Left lung (tissue), 10 donors: ENCODE results near the gene SELENOV. TPM values are rescaled to one million over a fixed set of nuclear protein-coding genes. Genes with fewer than 3 reads are reported as not detected.

ENCODE experiments used
- ATAC-seq: fragments of 200-7000 bp; cut with Tn5 transposase; one replicate; pipeline ENCODE4 v1.9.1; 2020; ENCODE audit warnings: moderate library complexity
- DNase-seq, 4 donors: peaks; one replicate each; pipeline ENCODE4 v3.0.0-alpha.2; 2013 to 2020
- H3K27ac ChIP-seq, 2 donors: fragments of 200-600 bp; sonication (generic) in 1 of 2; one replicate each; pipeline versions ENCODE4 v1.5.0 to v1.8.0; 2020 to 2021
- H3K27me3 ChIP-seq, 2 donors: fragments of 200-600 bp; sonication (generic) in 1 of 2; one replicate each; pipeline versions ENCODE4 v1.5.0 to v1.8.0; 2020 to 2021
- H3K36me3 ChIP-seq, 2 donors: fragments of 200-600 bp; sonication (generic) in 1 of 2; one replicate each; pipeline versions ENCODE4 v1.5.0 to v1.8.0; 2020 to 2021
- H3K4me1 ChIP-seq, 2 donors: fragments of 200-600 bp; one replicate each; pipeline ENCODE4 v1.8.0; 2021
- H3K4me3 ChIP-seq, 2 donors: fragments of 200-600 bp; sonication (generic) in 1 of 2; one replicate each; pipeline versions ENCODE4 v1.5.0 to v1.8.0; 2020 to 2021; ENCODE audit warnings: mild to moderate bottlenecking in 1 of 2
- H3K9me3 ChIP-seq, 2 donors: fragments of 200-600 bp; sonication (generic) in 1 of 2; one replicate each; pipeline versions ENCODE4 v1.5.0 to v1.8.0; 2020 to 2021
- intact Hi-C, 2 donors: fragments of 100-400 bp; cut with DNase I; formaldehyde crosslinking; loops; one replicate each; pipeline versions ENCODE4 v1.11.2 to v1.14.2; 2022
- polyA plus RNA-seq, 6 donors: library from polyadenylated mRNA; unstranded; fragments of 120-200 nt; gene quantifications; one replicate each; pipeline ENCODE4 v1.2.1, GENCODE V29; 2013; ENCODE audit not compliant: insufficient read length in 6 of 6
- total RNA-seq, 2 donors: library from RNA; stranded (reverse); fragmentation: NEBNext Ultra II Directional; extraction: Animal tissue kit (Norgen Biotek cat#: 25700); gene quantifications; one replicate each; pipeline ENCODE4 v1.2.1, GENCODE V29; 2021
- TF ChIP-seq, protein P1 (sequence below), 2 donors: fragments of 200-600 bp; sonication (generic) in 1 of 2; IDR thresholded peaks; one replicate each; pipeline versions ENCODE4 v1.5.0 to v1.8.0; 2021; ENCODE audit warnings: antibody characterized with exemption in 2 of 2
- donor health status: DM: no; HTN: yes; CAD: no.
- donor health status: DM: no; HTN: no; CAD: no.

Gene SELENOV
- total and polyA plus RNA-seq, 8 donors = 0.18 to 0.64 (median 0.34) TPM; not detected in 2

DNA sequence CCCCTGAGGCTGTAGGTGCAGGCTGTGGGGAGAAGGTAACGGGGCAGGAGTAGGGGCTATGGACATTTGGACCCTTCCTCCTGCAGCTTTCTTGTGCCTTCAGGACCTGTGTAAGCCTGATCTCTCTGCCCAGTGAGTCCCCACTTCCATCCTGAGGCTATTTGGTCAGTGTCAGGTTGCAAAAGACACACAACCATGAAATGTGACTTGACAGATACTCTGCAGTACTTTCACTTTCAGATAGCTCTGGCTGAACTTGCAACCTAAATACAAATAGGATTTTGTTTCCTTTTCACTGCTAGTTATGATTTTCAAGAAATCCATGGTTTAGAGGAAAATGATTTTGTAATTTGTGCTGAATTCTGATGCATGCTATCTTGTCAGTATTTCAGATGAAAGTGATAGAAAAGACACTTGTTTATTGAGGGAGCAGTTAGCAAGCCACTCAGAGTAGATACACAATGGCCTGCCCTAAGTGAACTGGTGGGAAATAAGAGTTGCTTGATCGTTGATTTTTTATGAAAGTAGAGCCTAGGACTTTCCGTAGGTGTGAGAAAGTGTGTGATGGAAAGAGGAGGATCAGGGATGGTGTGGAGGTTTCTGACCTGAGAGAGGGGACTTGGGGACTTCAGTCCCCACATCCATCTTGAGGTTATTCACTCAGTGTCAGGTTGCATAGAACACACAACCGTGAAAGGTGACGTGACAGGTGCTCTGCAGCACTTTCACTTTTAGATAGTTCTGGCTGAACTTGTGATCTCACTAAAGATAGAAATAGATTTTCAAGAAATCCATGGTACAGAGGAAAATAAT is 43.1 kb downstream of the SELENOV start:
- peak in 1 of 4 donors; percentile 17 for DNase-seq
- TF ChIP-seq, protein P1, sequence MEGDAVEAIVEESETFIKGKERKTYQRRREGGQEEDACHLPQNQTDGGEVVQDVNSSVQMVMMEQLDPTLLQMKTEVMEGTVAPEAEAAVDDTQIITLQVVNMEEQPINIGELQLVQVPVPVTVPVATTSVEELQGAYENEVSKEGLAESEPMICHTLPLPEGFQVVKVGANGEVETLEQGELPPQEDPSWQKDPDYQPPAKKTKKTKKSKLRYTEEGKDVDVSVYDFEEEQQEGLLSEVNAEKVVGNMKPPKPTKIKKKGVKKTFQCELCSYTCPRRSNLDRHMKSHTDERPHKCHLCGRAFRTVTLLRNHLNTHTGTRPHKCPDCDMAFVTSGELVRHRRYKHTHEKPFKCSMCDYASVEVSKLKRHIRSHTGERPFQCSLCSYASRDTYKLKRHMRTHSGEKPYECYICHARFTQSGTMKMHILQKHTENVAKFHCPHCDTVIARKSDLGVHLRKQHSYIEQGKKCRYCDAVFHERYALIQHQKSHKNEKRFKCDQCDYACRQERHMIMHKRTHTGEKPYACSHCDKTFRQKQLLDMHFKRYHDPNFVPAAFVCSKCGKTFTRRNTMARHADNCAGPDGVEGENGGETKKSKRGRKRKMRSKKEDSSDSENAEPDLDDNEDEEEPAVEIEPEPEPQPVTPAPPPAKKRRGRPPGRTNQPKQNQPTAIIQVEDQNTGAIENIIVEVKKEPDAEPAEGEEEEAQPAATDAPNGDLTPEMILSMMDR (IDR thresholded peaks at IDR 0.05) = no peak
- Histone ChIP-seq H3K4me3 (no peak overlapping the region), H3K36me3 (no peaks in the 10 kb centered on the region), H3K27ac (peak overlapping the region in 1 of 2 donors; percentile 1), H3K27me3 (no peaks in the 10 kb centered on the region), H3K4me1 (peaks cover 0 to 3% of the 10 kb centered on the region in 2 donors), H3K9me3 (no peaks in the 10 kb centered on the region)
- intact Hi-C loops = no loop called here
- ATAC-seq = peak; percentile 79

DNA sequence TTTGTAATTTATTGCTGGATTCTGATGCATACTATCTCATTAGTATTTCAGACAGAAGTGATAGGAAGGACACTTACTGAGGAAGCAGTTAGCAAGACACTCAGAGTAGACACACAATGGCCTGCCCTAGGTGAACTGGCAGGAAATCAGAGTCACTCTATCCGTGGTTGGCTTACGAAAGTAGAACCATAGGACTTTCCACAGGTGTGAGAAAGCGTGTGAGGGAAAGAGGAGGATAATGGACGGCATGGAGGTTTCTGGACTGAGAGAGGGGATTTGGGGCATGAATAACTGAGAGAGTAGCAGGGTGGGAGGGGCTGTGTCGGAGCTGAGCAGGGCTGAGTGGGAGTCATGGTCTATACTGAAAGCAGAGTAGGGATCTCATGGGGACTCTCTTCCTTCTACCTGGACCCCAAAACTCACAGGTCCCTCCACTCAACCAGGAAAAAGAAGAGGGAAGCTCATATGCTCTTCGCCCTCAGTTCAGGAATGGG is 43.7 kb downstream of the SELENOV start:
- DNase-seq = no peak
- Histone ChIP-seq H3K4me1 (peaks cover 0 to 3% of the 10 kb centered on the region in 2 donors), H3K9me3 (no peaks in the 10 kb centered on the region), H3K27me3 (no peaks in the 10 kb centered on the region), H3K4me3 (no peak overlapping the region), H3K36me3 (no peaks in the 10 kb centered on the region), H3K27ac (peak overlapping the region in 1 of 2 donors; percentile 1)
- ATAC-seq = no peak
- TF ChIP-seq, protein P1 (IDR thresholded peaks at IDR 0.05) = no peak
- intact Hi-C loops = no loop called here

DNA sequence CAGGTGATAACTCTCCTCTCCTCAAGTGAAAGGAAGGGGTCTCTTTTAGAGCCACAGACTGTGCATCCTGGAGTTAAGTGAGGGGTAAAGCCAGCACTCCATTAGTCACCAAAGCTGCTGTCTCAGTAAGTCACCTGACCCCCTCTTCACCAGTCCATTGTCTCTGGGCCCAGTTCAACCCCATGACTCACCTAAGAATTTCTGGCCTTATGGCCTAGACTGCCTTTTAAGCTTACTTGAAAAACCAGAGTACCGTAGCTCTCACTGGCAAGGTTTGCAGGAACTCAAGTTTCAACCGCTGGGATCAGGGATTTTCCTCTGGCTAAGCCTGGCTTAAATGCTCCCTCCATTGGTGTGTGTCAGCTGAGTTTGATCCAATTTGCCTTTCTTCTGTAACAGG is 48.5 kb downstream of the SELENOV start:
- Histone ChIP-seq H3K27me3 (peaks cover 0 to 23% of the 10 kb centered on the region in 2 donors), H3K4me1 (no peaks in the 10 kb centered on the region), H3K4me3 (no peak overlapping the region), H3K36me3 (no peaks in the 10 kb centered on the region), H3K27ac (no peak overlapping the region), H3K9me3 (no peaks in the 10 kb centered on the region)
- TF ChIP-seq, protein P1 (IDR thresholded peaks at IDR 0.05) = no peak
- no peak for DNase-seq
- no peak for ATAC-seq
- intact Hi-C loops = no loop called here

DNA sequence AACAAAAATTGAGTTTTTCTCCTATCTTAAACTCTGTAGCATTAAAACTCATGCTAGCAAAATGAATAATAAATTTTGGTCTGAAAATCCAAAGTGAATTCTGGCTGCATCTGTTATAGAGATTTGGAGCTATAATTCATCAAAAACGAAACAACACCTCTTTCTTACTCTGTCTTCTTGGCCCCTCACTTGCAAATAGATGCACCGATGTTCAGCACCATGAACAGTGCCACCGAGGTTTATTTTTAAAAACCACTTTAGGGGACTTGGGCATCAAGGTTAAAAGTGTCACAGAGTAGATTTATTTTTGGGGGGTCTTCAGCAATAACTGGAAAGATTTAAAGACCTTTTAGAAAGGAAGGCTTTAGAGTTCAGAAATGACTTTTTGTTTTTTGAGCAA is 51.1 kb downstream of the SELENOV start:
- TF ChIP-seq, protein P1 (IDR thresholded peaks at IDR 0.05) = no peak
- no peaks in the 10 kb centered on the region for H3K36me3 ChIP-seq

DNA sequence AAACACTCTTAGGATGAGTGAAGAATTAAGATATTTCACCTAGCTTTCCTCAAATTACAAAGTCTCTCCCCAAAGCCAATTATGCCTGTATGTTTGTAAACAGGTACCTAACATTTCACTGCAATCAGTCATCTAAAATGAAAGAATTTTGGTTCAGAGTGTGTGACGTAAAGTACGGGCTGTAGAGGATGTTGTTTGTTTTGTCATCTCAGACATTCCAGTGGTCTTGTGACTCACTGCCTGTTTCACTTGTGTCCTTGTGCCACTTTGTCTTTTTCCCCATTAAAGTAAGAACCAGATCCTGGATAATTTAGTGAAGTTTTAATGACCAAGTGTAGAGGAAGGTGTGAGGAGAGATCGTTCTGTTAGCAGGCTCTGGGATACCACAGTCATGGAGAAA is 53.7 kb downstream of the SELENOV start:
- intact Hi-C loops = no loop called here
- Histone ChIP-seq H3K27ac (no peak overlapping the region), H3K36me3 (no peaks in the 10 kb centered on the region), H3K4me3 (no peak overlapping the region), H3K27me3 (peaks cover 0 to 26% of the 10 kb centered on the region in 2 donors), H3K9me3 (peaks cover 0 to 6% of the 10 kb centered on the region in 2 donors), H3K4me1 (no peaks in the 10 kb centered on the region)
- TF ChIP-seq, protein P1 (IDR thresholded peaks at IDR 0.05) = no peak
- ATAC-seq = peak; percentile 32
- no peak for DNase-seq

More for the DNA sequence above, 51.1 kb downstream of the SELENOV start:
- H3K27me3 ChIP-seq = peaks cover 0 to 26% of the 10 kb centered on the region in 2 donors
- H3K27ac ChIP-seq = no peak overlapping the region
- no peak overlapping the region for H3K4me3 ChIP-seq
- no peaks in the 10 kb centered on the region for H3K4me1 ChIP-seq
- no peak for DNase-seq
- no peak for ATAC-seq
- intact Hi-C loops = no loop called here
- H3K9me3 ChIP-seq = no peaks in the 10 kb centered on the region
